NCI-H526 (cell line): Measurements from ENCODE around the gene RPS21.

Source experiments
- DNase-seq, 2 experiments: peaks; one replicate each; lab custom pipeline; 2025; lab: John Stamatoyannopoulos, UW

Gene RPS21

GRCh38 chr20:62410746-62411478, 24.0 kb downstream of the RPS21 start:
- no peak for DNase-seq

- DNase-seq, result no peak
These were observed 24.7 kb downstream of the RPS21 start for GRCh38 chr20:62411479-62412193.

- DNase-seq, result no peak
These were observed 25.5 kb downstream of the RPS21 start for GRCh38 chr20:62412194-62413024.

GRCh38 chr20:62413025-62413570, 26.2 kb downstream of the RPS21 start:
- DNase-seq, result peak in 1 of 2 experiments; percentile 18

- DNase-seq, result peak in 1 of 2 experiments; percentile 29
These were observed 27.1 kb downstream of the RPS21 start for GRCh38 chr20:62413896-62414481.

DNA sequence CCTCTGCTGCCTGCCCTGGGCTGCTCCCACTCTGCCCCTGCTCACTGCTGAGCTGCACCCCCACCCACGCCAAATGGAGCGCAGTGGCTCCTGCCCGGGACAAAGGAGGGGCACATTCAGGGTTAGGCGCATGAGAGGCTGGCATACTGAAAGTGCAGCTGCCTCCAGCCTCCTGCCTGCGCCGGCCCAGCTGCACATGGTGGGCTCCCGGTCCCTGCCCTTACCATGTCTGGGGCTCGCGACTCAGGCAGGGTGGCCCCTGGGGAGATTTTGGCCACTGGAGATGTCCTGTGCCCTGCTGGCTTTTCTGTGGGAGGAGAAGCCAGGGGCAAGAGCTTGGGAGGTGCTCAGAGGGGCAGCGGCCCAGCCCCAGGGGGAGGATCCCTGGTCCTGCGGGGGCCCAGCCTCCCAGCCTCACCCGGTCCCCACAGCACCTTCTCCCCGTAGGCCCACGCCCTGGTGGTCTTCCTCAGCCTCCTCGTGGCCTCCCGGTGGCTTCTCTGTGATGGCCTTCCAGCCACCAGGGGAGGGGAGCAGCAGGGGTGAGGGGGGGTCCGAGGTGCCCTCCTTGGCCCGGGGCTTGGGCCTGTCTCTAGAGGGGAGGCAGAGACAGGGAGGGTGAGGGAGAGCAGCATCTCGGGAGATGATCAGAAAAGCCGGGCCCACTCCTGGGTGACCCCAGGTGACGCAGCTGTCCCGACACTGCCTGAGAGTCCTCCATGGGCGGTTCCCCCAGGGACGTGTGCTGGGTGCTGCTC, 28.6 kb downstream of the RPS21 start:
- no peak for DNase-seq

DNA sequence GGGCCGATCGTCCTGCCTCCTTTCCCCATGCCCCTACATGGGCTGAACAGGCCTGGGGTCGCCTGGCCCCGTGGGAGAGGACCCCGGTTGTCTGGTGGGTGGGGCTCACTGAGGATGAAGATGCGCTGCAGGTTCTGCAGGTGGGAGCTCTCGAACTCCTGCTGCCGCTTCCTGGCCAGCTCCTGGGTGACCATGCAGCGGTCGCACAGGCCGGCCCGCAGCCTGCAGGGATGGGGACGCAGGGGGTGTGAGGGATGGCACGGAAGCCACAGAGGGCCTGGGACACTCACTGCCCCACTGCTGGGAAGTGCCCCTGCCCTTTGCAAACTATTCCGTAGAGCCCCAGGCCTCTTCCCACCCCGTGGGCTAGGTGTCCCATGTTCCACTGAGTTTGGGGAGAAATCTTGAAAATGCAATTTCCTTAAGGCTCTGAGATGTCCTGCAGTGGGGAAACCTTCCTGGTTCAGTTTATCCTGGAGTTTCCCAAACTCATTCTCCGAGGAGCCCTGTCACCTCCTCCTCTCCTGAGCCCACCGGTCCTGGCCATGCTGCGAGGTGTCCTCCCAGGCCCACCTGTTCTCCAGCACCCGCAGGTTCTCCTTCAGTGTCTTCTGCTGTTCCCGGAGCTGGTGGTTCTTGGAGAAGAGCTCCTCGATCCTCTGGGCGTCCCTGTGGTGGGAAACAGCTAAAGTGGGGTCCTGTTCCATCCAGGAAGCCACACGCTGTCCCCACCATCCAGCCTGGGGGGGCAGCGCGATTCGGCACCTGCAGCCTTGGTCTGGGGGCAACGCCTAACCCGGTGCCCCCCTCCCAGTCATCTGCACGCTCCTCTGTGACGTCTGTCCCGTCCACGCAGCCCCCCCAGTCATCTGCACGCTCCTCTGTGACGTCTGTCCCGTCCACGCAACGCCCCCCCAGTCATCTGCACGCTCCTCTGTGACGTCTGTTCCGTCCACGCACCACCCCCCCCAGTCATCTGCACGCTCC, 30.0 kb downstream of the RPS21 start:
- DNase-seq, result no peak

- DNase-seq, result no peak
These were observed 31.2 kb downstream of the RPS21 start for GRCh38 chr20:62417981-62418708.

- DNase-seq, result no peak
These were observed 32.0 kb downstream of the RPS21 start for GRCh38 chr20:62418709-62419487.

GRCh38 chr20:62419759-62420158, 32.9 kb downstream of the RPS21 start:
- DNase-seq, result no peak

DNA sequence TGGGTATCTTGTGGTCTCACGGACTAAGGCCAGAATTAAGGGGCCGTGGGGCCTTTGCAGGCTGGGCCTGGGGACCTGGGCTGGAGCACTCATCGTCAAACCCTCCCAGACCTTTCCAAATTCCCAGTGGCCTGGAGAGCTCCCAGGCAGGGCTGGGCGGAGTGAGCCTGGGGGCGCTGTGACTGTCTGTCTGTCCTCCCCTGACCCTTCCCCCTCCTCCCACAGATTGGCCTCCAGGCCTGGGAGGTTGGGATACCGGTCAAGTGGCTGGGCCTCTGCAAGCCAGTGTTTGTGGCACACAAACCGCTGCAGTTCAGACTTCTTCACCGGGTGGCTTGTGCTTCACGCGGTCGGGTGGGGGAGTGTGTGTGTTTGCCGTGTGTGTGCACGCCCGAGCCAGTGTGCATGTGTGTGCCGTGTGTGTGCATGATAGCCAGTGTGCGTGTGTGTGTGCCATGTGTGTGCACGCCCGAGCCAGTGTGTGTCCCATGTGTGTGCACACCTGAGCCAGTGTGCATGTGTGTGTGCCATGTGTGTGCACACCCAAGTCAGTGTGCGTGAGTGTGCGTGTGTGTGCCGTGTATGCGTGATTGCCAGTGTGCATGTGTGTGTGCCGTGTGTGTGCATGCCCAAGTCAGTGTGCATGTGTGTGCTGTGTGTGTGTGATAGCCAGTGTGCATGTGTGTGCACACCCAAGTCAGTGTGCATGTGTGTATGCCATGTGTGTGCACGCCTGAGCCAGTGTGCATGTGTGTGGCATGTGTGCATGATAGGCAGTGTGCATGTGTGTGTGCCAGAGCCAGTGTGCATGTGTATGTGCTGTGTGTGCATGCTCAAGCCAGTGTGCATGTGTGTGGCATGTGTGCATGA, 34.2 kb downstream of the RPS21 start:
- DNase-seq, result no peak

DNA sequence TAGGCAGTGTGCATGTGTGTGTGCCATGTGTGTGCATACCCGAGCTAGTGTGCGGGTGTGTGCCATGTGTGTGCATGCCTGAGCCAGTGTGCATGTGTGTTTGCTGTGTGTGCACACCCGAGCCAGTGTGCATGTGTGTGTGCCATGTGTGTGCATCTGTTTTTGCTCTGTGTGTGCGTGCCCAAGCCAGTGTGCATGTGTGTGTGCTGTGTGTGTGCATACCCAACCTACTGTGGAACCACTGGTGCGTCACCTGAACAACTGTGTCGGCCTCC, 34.8 kb downstream of the RPS21 start:
- DNase-seq, result no peak

GRCh38 chr20:62422636-62423325, 35.9 kb downstream of the RPS21 start:
- no peak for DNase-seq

- DNase-seq, result no peak
These were observed 36.4 kb downstream of the RPS21 start for GRCh38 chr20:62423326-62423706.

GRCh38 chr20:62424249-62425107, 37.6 kb downstream of the RPS21 start:
- no peak for DNase-seq
